H9 (cell line): ENCODE measurements around the gene CCDC38. TPM values are rescaled to one million over a fixed set of nuclear protein-coding genes. Genes with fewer than 3 reads are reported as not detected.

Experiments used
- DNase-seq: peaks from one replicate; pipeline ENCODE4 v3.0.0-alpha.2; 2017
- H2AFZ ChIP-seq: one replicate; pipeline ENCODE4 v1.6.1; 2013; ENCODE audit warnings: mild to moderate bottlenecking, low read length, control low read depth, moderate library complexity
- H2AK5ac ChIP-seq: 2 replicates; pipeline ENCODE4 v1.6.1; 2013; ENCODE audit warnings: low read length, control low read depth, mixed read lengths; ENCODE audit not compliant: insufficient read length
- H2BK120ac ChIP-seq: one replicate; pipeline ENCODE4 v1.6.1; 2013; ENCODE audit warnings: low read depth, mild to moderate bottlenecking, low read length, control low read depth, inconsistent platforms; ENCODE audit not compliant: poor library complexity, severe bottlenecking
- H2BK12ac ChIP-seq: 2 replicates; pipeline ENCODE4 v1.6.1; 2013; ENCODE audit warnings: low read length, control low read depth, mixed read lengths, low read depth; ENCODE audit not compliant: insufficient read length
- H2BK15ac ChIP-seq: 2 replicates; pipeline ENCODE4 v1.6.1; 2013; ENCODE audit warnings: low read depth, low read length, control low read depth
- H2BK20ac ChIP-seq: one replicate; pipeline ENCODE4 v1.6.1; 2013; ENCODE audit warnings: low read depth, mild to moderate bottlenecking, low read length, control low read depth, inconsistent platforms; ENCODE audit not compliant: poor library complexity, severe bottlenecking
- H2BK5ac ChIP-seq: 2 replicates; pipeline ENCODE4 v1.6.1; 2013; ENCODE audit warnings: low read length, control low read depth, mixed read lengths; ENCODE audit not compliant: insufficient read length
- H3K14ac ChIP-seq: 2 replicates; pipeline ENCODE4 v1.6.1; 2013; ENCODE audit warnings: low read length, control low read depth; ENCODE audit not compliant: insufficient read depth
- H3K18ac ChIP-seq: 2 replicates; pipeline ENCODE4 v1.6.1; 2013; ENCODE audit warnings: low read depth, mild to moderate bottlenecking, mixed read lengths, low read length, control low read depth; ENCODE audit not compliant: insufficient read length
- H3K23ac ChIP-seq: 2 replicates; pipeline ENCODE4 v1.6.1; 2013; ENCODE audit warnings: low read length, control low read depth, mixed read lengths, low read depth; ENCODE audit not compliant: insufficient read length
- H3K23me2 ChIP-seq: 2 replicates; pipeline ENCODE4 v1.6.1; 2013; ENCODE audit warnings: low read depth, mild to moderate bottlenecking, mixed read lengths, low read length, control low read depth; ENCODE audit not compliant: insufficient read length, poor library complexity, severe bottlenecking
- H3K27ac ChIP-seq: 2 replicates; pipeline ENCODE4 v1.5.1; 2013; ENCODE audit warnings: low read length, control low read depth, mixed read lengths, low read depth; ENCODE audit not compliant: insufficient read length
- H3K27me3 ChIP-seq: 2 replicates; pipeline ENCODE4 v1.6.1; 2013; ENCODE audit warnings: low read length, control low read depth, inconsistent platforms; ENCODE audit not compliant: insufficient read depth
- H3K4ac ChIP-seq: 2 replicates; pipeline ENCODE4 v1.6.1; 2013; ENCODE audit warnings: low read depth, mild to moderate bottlenecking, control low read depth, inconsistent platforms, low read length, moderate library complexity
- H3K4me1 ChIP-seq: 2 replicates; pipeline ENCODE4 v1.6.1; 2013; ENCODE audit warnings: low read length, control low read depth, inconsistent platforms; ENCODE audit not compliant: insufficient read depth
- H3K4me2 ChIP-seq: 2 replicates; pipeline ENCODE4 v1.6.1; 2013; ENCODE audit warnings: low read length, control low read depth, mixed read lengths; ENCODE audit not compliant: insufficient read length, insufficient read depth
- H3K56ac ChIP-seq: 2 replicates; pipeline ENCODE4 v1.6.1; 2013; ENCODE audit warnings: low read depth, mild to moderate bottlenecking, mixed read lengths, low read length, control low read depth; ENCODE audit not compliant: insufficient read length
- H3K79me1 ChIP-seq: 2 replicates; pipeline ENCODE4 v1.6.1; 2013; ENCODE audit warnings: low read depth, mild to moderate bottlenecking, moderate library complexity, low read length, control low read depth, inconsistent platforms; ENCODE audit not compliant: insufficient read depth, poor library complexity, severe bottlenecking
- H3K79me2 ChIP-seq: 2 replicates; pipeline ENCODE4 v1.6.1; 2013; ENCODE audit warnings: low read length, control low read depth, inconsistent platforms; ENCODE audit not compliant: insufficient read depth
- H3K9ac ChIP-seq: 2 replicates; pipeline ENCODE4 v1.6.1; 2013; ENCODE audit warnings: low read length, control low read depth, mixed read lengths; ENCODE audit not compliant: insufficient read length; ENCODE audit errors: extremely low read depth
- H3K9me3 ChIP-seq: one replicate; pipeline ENCODE4 v1.6.1; 2013; ENCODE audit warnings: low read depth, low read length, inconsistent platforms; ENCODE audit not compliant: control insufficient read depth
- H3T11ph ChIP-seq: one replicate; pipeline ENCODE4 v1.6.1; 2013; ENCODE audit warnings: mild to moderate bottlenecking, low read length, control low read depth, inconsistent platforms
- H4K20me1 ChIP-seq: one replicate; pipeline ENCODE4 v1.6.1; 2013; ENCODE audit not compliant: control insufficient read depth, insufficient read length, insufficient read depth
- H4K5ac ChIP-seq: 2 replicates; pipeline ENCODE4 v1.6.1; 2013; ENCODE audit warnings: low read depth, mild to moderate bottlenecking, mixed read lengths, low read length, control low read depth; ENCODE audit not compliant: insufficient read length
- H4K8ac ChIP-seq: replicated peaks from 2 replicates; pipeline ENCODE4 v1.6.1; 2013; ENCODE audit warnings: low read length, control low read depth, mixed read lengths, low read depth; ENCODE audit not compliant: insufficient read length
- H4K91ac ChIP-seq: 2 replicates; pipeline ENCODE4 v1.6.1; 2013; ENCODE audit warnings: low read depth, mild to moderate bottlenecking, moderate library complexity, mixed read lengths, low read length, control low read depth; ENCODE audit not compliant: insufficient read length
- H3K27ac Mint-ChIP-seq, 3 experiments: 2 replicates in 2 of 3; 3 replicates in 1 of 3; pipeline ENCODE4 v1.8.0; 2020 to 2021; ENCODE audit warnings: mixed read lengths in 3 of 3, mild to moderate bottlenecking in 1 of 3, moderate library complexity in 1 of 3
- H3K27me3 Mint-ChIP-seq: 2 replicates; pipeline ENCODE4 v1.8.0; 2021; ENCODE audit warnings: low read depth, mild to moderate bottlenecking, moderate library complexity, mixed read lengths
- H3K36me3 Mint-ChIP-seq, 3 experiments: 2 replicates in 2 of 3; 3 replicates in 1 of 3; pipeline ENCODE4 v1.8.0; 2020 to 2021; ENCODE audit warnings: low read depth in 3 of 3, mixed read lengths in 3 of 3; ENCODE audit not compliant: insufficient read depth in 1 of 3
- H3K4me1 Mint-ChIP-seq, 2 experiments: 2 replicates each; pipeline ENCODE4 v1.8.0; 2020; ENCODE audit warnings: mixed read lengths in 2 of 2
- H3K4me3 Mint-ChIP-seq, 2 experiments: 2 replicates in 1 of 2; 3 replicates in 1 of 2; pipeline ENCODE4 v1.8.0; 2020 to 2021; ENCODE audit warnings: mild to moderate bottlenecking in 2 of 2, mixed read lengths in 2 of 2, moderate library complexity in 1 of 2
- H3K9me3 Mint-ChIP-seq, 2 experiments: 2 replicates in 1 of 2; 3 replicates in 1 of 2; pipeline ENCODE4 v1.8.0; 2020; ENCODE audit warnings: mild to moderate bottlenecking in 2 of 2, mixed read lengths in 2 of 2, moderate library complexity in 1 of 2
- total RNA-seq: library from RNA; stranded (reverse); gene quantifications from 2 replicates; pipeline ENCODE4 v1.2.1, GENCODE V29; 2021
- TF ChIP-seq, protein P1 (sequence below): fragments of 200-600 bp; sonication (generic); conservative IDR thresholded peaks from 3 replicates; pipeline ENCODE4 v1.8.0; 2021; ENCODE audit warnings: antibody characterized with exemption, mild to moderate bottlenecking

Gene CCDC38
- total RNA-seq, 1 experiment from 2014 or later = not detected

DNA sequence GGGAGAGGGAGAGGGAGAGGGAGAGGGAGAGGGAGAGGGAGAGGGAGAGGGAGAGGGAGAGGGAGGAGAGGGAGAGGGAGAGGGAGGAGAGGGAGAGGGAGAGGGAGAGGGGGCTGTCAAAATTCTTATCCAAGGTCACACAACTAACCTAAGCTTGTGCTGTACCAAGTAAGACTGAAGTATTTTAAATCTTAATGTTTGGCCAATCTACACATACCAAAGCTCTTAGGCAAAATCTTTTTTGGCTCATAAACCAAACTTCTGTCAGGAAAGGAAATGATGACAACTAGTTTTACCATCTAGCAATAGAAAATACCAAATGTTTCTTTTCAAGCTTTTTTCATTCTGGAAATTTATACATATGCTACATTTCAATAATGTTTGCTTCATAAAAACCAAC, 33.8 kb downstream of the CCDC38 start:
- H3K4me1 ChIP-seq = no peaks in the 10 kb centered on the region
- no peak overlapping the region for H3K27ac ChIP-seq
- H3K9ac ChIP-seq = no peak overlapping the region
- no peak overlapping the region for H2BK15ac ChIP-seq
- no peak overlapping the region for H4K8ac ChIP-seq
- no peaks in the 10 kb centered on the region for H3K9me3 ChIP-seq
- H2BK120ac ChIP-seq = no peak overlapping the region
- no peaks in the 10 kb centered on the region for H4K20me1 ChIP-seq
- no peak overlapping the region for H3K14ac ChIP-seq
- H2BK20ac ChIP-seq = no peak overlapping the region
- H3K4ac ChIP-seq = no peak overlapping the region
- no peak overlapping the region for H2AK5ac ChIP-seq
- no peaks in the 10 kb centered on the region for H3K23me2 ChIP-seq
- DNase-seq = no peak
- H3K4me1 Mint-ChIP-seq = no peaks in the 10 kb centered on the region
- no peaks in the 10 kb centered on the region for H3K79me2 ChIP-seq
- H4K91ac ChIP-seq = no peak overlapping the region
- TF ChIP-seq, protein P1, sequence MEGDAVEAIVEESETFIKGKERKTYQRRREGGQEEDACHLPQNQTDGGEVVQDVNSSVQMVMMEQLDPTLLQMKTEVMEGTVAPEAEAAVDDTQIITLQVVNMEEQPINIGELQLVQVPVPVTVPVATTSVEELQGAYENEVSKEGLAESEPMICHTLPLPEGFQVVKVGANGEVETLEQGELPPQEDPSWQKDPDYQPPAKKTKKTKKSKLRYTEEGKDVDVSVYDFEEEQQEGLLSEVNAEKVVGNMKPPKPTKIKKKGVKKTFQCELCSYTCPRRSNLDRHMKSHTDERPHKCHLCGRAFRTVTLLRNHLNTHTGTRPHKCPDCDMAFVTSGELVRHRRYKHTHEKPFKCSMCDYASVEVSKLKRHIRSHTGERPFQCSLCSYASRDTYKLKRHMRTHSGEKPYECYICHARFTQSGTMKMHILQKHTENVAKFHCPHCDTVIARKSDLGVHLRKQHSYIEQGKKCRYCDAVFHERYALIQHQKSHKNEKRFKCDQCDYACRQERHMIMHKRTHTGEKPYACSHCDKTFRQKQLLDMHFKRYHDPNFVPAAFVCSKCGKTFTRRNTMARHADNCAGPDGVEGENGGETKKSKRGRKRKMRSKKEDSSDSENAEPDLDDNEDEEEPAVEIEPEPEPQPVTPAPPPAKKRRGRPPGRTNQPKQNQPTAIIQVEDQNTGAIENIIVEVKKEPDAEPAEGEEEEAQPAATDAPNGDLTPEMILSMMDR = no peak
- no peaks in the 10 kb centered on the region for H3K27me3 ChIP-seq
- H3K36me3 Mint-ChIP-seq = no peaks in the 10 kb centered on the region
- H3T11ph ChIP-seq = no peak overlapping the region
- no peak overlapping the region for H3K18ac ChIP-seq
- no peaks in the 10 kb centered on the region for H3K79me1 ChIP-seq
- no peak overlapping the region for H4K5ac ChIP-seq
- H3K9me3 Mint-ChIP-seq = peaks cover 2 to 5% of the 10 kb centered on the region in 2 experiments; a peak in 2 of 5 replicates
- no peak overlapping the region for H2BK12ac ChIP-seq
- H3K23ac ChIP-seq = no peak overlapping the region
- H3K4me3 Mint-ChIP-seq = no peak overlapping the region
- H3K27ac Mint-ChIP-seq = no peak overlapping the region
- no peak overlapping the region for H2AFZ ChIP-seq
- no peak overlapping the region for H3K56ac ChIP-seq
- peaks cover 2% of the 10 kb centered on the region; the same call in 1 of the 2 replicates for H3K27me3 Mint-ChIP-seq
- H3K4me2 ChIP-seq = no peak overlapping the region
- H2BK5ac ChIP-seq = no peak overlapping the region
